Left ventricle myocardium inferior (tissue), 1 donor: Measurements from ENCODE around the gene CPXM2. TPM values are rescaled to one million over a fixed set of nuclear protein-coding genes. Genes with fewer than 3 reads are reported as not detected.

ENCODE experiments used
- DNase-seq: peaks from one replicate; pipeline ENCODE4 v3.0.0-alpha.2; 2020
- H3K27ac ChIP-seq: fragments of 200-600 bp; replicated peaks from 2 replicates; pipeline ENCODE4 v1.8.0; 2021
- H3K27me3 ChIP-seq: fragments of 200-600 bp; 2 replicates; pipeline ENCODE4 v1.8.0; 2021; ENCODE audit warnings: low read depth
- H3K36me3 ChIP-seq: fragments of 200-600 bp; 2 replicates; pipeline ENCODE4 v1.8.0; 2021
- H3K4me1 ChIP-seq: fragments of 200-600 bp; 2 replicates; pipeline ENCODE4 v1.8.0; 2021
- H3K4me3 ChIP-seq: fragments of 200-600 bp; 2 replicates; pipeline ENCODE4 v1.8.0; 2021; ENCODE audit warnings: mild to moderate bottlenecking, moderate library complexity
- H3K9me3 ChIP-seq: fragments of 200-600 bp; replicated peaks from 2 replicates; pipeline ENCODE4 v1.8.0; 2021
- intact Hi-C: fragments of 100-400 bp; cut with micrococcal nuclease; formaldehyde crosslinking; loops from one replicate; pipeline ENCODE4 v1.11.0; 2022
- total RNA-seq: library from RNA; stranded (reverse); fragmentation: NEBNext Ultra II Directional; extraction: Animal tissue kit (Norgen Biotek cat#: 25700); gene quantifications from one replicate; pipeline ENCODE4 v1.2.1, GENCODE V29; 2021
- TF ChIP-seq, protein P1 (sequence below): fragments of 200-600 bp; IDR thresholded peaks from 2 replicates; pipeline ENCODE4 v1.8.0; 2021; ENCODE audit warnings: antibody characterized with exemption, mild to moderate bottlenecking, borderline replicate concordance
- donor health status: DM: no; HTN: yes; CAD: no; lungs with severe emphysema.

CPXM2 gene
- total RNA-seq, 1 donor from 2014 or later: 4.5 TPM

DNA sequence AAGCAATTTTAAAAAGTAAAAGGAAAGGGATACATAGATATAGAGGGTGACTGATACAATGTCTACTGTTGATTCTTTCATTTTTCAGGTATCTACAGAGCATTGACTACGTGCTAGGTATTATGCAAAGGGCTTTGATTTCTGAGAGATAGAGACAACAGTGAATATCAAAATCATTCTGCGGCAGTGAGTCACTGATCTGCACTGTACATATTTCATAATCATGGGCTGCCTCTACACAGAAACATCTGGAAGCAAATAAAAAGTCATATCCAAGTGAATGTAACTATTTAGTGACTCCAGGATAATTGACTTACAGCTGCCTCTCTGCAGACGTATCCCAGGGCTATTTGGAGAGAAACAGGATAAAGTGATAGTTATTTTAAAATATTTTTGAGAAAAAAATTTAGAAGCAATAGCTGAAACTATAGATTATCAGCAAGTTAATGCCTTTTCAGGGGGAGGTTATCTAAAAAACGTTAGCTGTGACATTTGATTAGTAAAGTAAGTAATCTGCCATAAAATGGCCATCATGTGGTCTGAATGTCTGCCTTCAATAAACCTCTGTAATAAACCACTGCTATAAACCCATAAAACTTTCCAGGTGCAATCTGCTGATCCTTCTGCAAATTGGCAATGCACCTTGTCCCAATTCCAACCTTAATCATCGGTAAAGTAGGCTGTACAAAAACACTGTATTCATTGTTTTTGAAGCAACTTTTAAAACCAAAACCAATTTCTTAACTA is 43.7 kb downstream of the CPXM2 start:
- peaks cover 33% of the 10 kb centered on the region for H3K27me3 ChIP-seq
- no peak overlapping the region for H3K27ac ChIP-seq
- H3K4me3 ChIP-seq: no peak overlapping the region
- no peak for DNase-seq
- no peaks in the 10 kb centered on the region for H3K4me1 ChIP-seq
- TF ChIP-seq, protein P1, sequence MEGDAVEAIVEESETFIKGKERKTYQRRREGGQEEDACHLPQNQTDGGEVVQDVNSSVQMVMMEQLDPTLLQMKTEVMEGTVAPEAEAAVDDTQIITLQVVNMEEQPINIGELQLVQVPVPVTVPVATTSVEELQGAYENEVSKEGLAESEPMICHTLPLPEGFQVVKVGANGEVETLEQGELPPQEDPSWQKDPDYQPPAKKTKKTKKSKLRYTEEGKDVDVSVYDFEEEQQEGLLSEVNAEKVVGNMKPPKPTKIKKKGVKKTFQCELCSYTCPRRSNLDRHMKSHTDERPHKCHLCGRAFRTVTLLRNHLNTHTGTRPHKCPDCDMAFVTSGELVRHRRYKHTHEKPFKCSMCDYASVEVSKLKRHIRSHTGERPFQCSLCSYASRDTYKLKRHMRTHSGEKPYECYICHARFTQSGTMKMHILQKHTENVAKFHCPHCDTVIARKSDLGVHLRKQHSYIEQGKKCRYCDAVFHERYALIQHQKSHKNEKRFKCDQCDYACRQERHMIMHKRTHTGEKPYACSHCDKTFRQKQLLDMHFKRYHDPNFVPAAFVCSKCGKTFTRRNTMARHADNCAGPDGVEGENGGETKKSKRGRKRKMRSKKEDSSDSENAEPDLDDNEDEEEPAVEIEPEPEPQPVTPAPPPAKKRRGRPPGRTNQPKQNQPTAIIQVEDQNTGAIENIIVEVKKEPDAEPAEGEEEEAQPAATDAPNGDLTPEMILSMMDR: no peak
- H3K36me3 ChIP-seq: no peaks in the 10 kb centered on the region
- peaks cover 18% of the 10 kb centered on the region for H3K9me3 ChIP-seq
- intact Hi-C loops: no loop called here

DNA sequence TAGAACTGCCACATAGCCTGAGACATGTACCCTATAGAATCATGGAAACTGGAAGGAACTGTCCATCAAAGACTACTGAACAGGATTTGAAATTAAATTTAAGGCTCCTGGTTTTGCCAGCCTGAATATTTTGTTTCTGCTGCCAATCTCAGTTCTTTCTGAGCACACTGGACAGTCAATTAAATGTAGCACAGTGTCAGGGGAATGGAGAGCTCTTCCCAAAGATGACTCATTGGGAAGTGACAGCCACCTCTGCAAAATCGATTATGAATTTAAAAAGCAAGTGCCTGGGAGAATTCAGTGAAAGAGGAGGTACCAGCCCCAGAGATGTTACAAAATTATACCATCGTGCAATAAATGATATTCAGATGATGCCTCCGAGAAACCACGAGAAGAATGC is 47.8 kb downstream of the CPXM2 start:
- TF ChIP-seq, protein P1: no peak
- intact Hi-C loops: no loop called here
- DNase-seq: no peak
- Histone ChIP-seq H3K36me3 (no peaks in the 10 kb centered on the region), H3K27ac (no peak overlapping the region), H3K4me3 (no peak overlapping the region), H3K4me1 (no peaks in the 10 kb centered on the region), H3K27me3 (peaks cover 13% of the 10 kb centered on the region), H3K9me3 (peaks cover 18% of the 10 kb centered on the region)

DNA sequence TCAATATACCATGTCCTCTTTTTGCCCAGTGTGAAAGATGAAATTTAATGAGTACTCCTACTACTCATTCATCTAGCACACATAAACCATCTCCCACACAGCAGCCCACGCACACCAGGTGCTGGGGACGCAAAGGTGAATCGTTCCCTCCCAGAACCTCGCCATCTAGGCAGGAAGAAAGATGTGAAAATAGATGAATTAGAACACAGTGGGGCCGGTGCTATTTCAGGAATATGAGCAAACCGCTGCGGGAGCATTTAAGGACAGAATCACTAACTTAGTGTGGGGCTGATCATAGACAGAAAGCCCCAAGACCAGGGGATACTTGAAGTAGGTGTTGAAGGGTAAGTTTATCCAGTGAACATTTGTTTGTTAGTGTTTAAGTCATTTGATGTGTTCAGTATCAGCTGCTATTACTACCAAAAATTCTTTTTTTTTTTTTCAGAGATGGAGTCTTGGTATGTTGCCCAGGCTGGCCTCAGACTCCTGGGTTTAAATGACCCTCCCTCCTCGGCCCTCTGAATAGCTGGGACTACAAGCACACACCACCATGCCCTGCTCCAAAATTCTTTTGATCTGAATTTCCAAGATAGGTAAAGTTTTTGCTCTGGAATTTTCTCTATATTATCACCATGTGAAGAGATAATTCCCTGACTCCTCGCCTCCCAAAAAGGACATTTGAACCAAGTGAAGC is 48.8 kb downstream of the CPXM2 start:
- Histone ChIP-seq H3K4me3 (no peak overlapping the region), H3K36me3 (no peaks in the 10 kb centered on the region), H3K9me3 (peaks cover 18% of the 10 kb centered on the region), H3K27ac (no peak overlapping the region), H3K4me1 (no peaks in the 10 kb centered on the region), H3K27me3 (peaks cover 17% of the 10 kb centered on the region)
- no peak for DNase-seq
- TF ChIP-seq, protein P1: no peak
- intact Hi-C loops: no loop called here

DNA sequence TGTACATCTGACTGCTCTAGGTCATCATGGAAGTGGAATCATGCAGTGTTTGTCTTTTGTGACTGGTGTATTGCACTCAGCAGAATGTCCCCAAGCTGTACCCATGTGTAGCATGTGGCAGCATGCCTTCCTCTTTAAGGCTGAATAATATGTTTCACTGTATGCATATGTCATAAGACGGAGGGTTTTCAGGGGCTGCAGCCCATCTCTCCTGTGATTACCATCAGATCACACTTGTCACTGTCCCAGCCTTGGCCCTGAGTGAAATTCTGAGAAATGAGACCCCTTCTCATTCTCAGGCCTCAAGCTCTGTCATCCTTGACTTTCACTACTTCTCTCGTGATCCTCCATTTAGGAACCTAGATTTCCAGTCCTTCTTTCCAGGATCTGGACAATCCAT is 50.0 kb downstream of the CPXM2 start:
- intact Hi-C loops: no loop called here
- H3K9me3 ChIP-seq: peaks cover 18% of the 10 kb centered on the region
- no peak overlapping the region for H3K4me3 ChIP-seq
- TF ChIP-seq, protein P1: no peak
- H3K36me3 ChIP-seq: no peaks in the 10 kb centered on the region
- no peaks in the 10 kb centered on the region for H3K4me1 ChIP-seq
- DNase-seq: no peak
- H3K27ac ChIP-seq: no peak overlapping the region
- H3K27me3 ChIP-seq: peaks cover 19% of the 10 kb centered on the region

DNA sequence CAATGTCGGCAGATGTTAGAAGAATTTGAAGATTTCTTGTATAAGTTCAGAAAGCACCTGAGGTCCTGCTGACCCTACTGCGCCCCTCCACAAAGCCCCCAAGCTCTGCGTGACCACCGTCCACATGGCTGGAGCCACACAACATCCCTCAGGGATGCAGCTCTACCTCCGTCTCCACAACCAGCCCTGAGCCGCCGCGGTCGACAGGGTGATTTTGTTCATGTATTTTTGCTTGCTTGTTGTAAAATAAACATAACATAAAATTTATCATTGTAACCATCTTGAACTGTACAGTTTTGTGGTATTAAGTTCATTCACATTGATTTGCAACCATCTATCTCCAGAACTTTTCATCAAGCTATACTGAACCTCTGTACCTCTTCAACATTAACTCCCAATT is 50.5 kb downstream of the CPXM2 start:
- H3K27ac ChIP-seq: no peak overlapping the region
- intact Hi-C loops: no loop called here
- DNase-seq: no peak

More for the DNA sequence above, 50.5 kb downstream of the CPXM2 start:
- TF ChIP-seq, protein P1: no peak
- peaks cover 13% of the 10 kb centered on the region for H3K9me3 ChIP-seq
- H3K27me3 ChIP-seq: peaks cover 24% of the 10 kb centered on the region
- H3K4me3 ChIP-seq: no peak overlapping the region
- no peaks in the 10 kb centered on the region for H3K4me1 ChIP-seq
- no peaks in the 10 kb centered on the region for H3K36me3 ChIP-seq
